NOMO-1 treated with dmso at 0.1 percent for 144 hours (cell line): ENCODE data around the gene DNAH2.

Source experiments
- DNase-seq: peaks from one replicate; lab custom pipeline; 2025; ENCODE audit not compliant: unreplicated experiment; lab: John Stamatoyannopoulos, UW

DNAH2 gene

DNA sequence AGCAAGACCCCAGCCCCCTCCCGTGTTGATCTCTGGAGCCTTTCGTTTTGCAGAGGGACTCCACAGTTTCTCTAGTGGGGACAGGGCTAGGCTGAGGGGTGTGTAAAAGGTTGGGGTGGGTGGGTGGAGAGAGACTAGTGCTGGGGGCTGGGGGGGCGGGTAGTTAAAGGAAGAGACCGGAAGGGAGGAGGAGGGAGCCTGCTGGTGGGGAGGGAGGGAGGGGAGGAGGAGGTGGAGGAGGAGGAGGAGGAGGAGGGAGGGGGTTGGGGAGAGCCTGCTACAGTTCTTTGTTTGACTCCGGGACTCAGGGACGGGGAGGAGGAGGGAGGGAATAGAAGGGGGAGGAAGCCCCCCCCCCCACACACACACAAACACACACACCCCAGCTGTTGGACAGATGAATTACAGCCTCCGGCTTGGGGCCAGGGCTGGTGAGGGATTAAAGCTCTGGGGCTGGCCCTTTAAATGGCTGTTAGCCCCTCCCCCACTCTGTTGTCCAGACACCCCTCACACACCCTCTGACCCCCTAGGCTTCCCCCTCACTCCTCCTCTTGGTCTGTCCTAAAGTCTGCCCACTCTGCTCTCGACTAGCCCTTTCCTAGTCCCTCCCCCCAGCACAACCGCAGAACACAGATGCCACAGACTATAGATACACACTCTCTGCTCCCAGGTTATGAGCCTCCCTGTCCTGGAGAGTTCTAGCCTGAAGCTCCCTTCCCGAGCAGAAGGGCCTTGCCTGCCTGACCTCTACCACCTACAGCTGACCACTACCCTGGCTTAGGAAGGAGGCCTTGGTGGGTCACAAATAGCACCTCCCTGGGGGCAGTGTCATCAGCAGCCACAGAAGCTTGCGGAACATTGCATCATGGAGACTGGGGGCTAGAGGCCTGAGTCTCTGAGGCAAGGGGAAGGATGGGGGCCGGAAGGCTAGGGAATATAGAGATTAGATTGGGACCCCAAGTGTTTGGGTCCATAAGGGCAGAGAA is 120.8 kb downstream of the DNAH2 start:
- DNase-seq: peak; percentile 76

GRCh38 chr17:7839190-7839875 is 121.8 kb downstream of the DNAH2 start:
- DNase-seq: peak; percentile 76

DNA sequence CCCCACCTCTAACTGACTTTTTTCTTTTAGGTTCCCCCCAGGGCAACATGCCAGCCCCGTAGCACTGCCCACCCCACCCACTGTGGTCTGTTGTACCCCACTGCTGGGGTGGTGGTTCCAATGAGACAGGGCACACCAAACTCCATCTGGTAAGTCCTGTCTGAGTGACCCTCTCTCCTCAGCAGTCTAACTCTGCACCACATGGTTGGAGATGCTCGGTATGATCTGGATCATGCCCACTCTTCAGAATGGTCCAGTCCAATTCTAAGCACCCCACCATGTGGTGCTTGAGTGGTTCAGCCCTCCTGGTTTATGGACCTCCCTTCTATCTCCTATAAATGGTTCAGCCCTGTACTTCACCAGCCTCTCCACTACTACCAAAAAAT is 122.3 kb downstream of the DNAH2 start:
- no peak for DNase-seq

- DNase-seq: no peak
Observed at GRCh38 chr17:7840441-7840840, 122.9 kb downstream of the DNAH2 start.

- DNase-seq: no peak
Observed at GRCh38 chr17:7840875-7841274, 123.3 kb downstream of the DNAH2 start.

GRCh38 chr17:7841396-7841914 is 123.9 kb downstream of the DNAH2 start:
- DNase-seq: peak; percentile 64

- DNase-seq: peak; percentile 64
Observed at GRCh38 chr17:7841915-7842379, 124.4 kb downstream of the DNAH2 start.

GRCh38 chr17:7842380-7843256 is 125.1 kb downstream of the DNAH2 start:
- DNase-seq: peak; percentile 43

GRCh38 chr17:7843257-7843535 is 125.7 kb downstream of the DNAH2 start:
- DNase-seq: no peak

GRCh38 chr17:7843536-7844291 is 126.2 kb downstream of the DNAH2 start:
- peak; percentile 72 for DNase-seq

DNA sequence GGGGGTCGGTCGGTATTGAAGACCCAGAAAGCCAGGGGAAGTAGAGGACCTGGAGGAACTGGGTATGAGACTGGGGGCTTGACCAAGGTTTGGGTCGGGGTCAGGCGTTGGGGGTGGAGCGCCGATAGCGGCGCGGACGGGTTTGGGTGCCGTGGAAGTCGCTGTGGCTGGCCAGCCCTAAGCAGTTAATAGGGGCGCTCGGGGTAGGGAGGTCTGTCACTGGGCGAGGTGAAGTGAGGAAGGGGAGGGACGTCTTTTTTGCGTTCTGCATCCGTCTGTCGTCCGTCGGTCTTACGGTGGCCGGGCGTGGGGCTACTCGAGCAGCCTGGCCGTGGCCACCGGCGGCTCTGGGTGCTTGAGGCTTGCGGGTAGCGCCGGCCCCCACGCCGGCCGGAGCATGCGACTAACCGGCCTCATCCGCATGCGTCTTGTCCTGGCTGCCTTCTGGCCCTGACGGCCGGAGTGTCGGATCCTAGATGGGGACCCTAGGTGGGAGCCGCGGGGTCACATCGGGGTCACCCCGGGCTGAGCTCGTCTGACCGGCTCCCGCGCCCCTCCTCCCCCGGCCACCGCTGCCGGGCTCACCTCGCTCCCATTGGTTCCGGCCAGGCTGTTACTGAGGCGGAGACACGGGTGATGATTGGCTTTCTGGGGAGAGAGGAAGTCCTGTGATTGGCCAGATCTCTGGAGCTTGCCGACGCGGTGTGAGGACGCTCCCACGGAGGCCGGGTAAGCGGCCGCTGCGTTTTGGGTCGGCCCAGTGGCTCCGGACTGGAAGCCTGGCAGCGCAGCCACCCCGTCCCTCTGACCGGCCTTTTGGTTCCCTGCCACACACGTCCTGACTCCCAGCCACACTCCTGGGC is 127.0 kb downstream of the DNAH2 start:
- DNase-seq: peak; percentile 91

DNA sequence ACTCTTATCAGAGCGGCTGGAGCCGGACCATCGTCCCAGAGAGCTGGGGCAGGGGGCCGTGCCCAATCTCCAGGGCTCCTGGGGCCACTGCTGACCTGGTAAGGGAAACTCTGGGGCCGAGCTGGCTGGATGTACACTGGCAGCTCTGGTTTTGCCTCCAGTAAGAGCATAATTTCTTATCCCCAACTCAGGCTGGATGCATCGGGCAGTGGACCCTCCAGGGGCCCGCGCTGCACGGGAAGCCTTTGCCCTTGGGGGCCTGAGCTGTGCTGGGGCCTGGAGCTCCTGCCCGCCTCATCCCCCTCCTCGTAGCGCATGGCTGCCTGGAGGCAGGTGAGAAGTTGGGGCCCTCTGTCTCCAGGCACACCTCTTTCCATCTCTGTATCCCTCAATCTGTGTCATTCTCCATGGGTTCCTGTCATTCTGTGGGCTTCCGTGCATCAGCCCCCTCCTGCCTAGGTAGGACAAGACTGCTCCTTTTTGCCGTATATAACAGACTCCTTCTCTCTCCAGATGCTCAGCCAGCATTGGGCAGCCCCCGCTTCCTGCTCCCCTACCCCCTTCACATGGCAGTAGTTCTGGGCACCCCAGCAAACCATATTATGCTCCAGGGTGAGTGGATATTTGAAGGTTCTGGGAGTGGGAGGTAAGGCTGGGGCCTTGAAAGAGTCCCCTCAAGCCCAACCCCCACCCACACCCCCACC is 128.0 kb downstream of the DNAH2 start:
- DNase-seq: no peak

GRCh38 chr17:7846063-7846735 is 128.7 kb downstream of the DNAH2 start:
- no peak for DNase-seq

- no peak for DNase-seq
Observed at GRCh38 chr17:7846765-7847661, 129.5 kb downstream of the DNAH2 start.

- DNase-seq: no peak
Observed at GRCh38 chr17:7848131-7848579, 130.6 kb downstream of the DNAH2 start.

GRCh38 chr17:7848739-7849129 is 131.2 kb downstream of the DNAH2 start:
- DNase-seq: no peak

DNA sequence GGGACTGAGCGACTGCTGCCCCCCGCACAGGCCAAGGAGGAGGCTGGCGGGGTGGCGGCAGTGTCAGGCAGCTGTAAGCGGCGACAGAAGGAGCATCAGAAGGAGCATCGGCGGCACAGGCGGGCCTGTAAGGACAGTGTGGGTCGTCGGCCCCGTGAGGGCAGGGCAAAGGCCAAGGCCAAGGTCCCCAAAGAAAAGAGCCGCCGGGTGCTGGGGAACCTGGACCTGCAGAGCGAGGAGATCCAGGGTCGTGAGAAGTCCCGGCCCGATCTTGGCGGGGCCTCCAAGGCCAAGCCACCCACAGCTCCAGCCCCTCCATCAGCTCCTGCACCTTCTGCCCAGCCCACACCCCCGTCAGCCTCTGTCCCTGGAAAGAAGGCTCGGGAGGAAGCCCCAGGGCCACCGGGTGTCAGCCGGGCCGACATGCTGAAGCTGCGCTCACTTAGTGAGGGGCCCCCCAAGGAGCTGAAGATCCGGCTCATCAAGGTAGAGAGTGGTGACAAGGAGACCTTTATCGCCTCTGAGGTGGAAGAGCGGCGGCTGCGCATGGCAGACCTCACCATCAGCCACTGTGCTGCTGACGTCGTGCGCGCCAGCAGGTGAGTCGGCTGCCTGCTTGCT is 131.7 kb downstream of the DNAH2 start:
- DNase-seq: no peak
